ENCODE data around the gene LBX1.

The LBX1 gene, protein sequence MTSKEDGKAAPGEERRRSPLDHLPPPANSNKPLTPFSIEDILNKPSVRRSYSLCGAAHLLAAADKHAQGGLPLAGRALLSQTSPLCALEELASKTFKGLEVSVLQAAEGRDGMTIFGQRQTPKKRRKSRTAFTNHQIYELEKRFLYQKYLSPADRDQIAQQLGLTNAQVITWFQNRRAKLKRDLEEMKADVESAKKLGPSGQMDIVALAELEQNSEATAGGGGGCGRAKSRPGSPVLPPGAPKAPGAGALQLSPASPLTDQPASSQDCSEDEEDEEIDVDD

DNA sequence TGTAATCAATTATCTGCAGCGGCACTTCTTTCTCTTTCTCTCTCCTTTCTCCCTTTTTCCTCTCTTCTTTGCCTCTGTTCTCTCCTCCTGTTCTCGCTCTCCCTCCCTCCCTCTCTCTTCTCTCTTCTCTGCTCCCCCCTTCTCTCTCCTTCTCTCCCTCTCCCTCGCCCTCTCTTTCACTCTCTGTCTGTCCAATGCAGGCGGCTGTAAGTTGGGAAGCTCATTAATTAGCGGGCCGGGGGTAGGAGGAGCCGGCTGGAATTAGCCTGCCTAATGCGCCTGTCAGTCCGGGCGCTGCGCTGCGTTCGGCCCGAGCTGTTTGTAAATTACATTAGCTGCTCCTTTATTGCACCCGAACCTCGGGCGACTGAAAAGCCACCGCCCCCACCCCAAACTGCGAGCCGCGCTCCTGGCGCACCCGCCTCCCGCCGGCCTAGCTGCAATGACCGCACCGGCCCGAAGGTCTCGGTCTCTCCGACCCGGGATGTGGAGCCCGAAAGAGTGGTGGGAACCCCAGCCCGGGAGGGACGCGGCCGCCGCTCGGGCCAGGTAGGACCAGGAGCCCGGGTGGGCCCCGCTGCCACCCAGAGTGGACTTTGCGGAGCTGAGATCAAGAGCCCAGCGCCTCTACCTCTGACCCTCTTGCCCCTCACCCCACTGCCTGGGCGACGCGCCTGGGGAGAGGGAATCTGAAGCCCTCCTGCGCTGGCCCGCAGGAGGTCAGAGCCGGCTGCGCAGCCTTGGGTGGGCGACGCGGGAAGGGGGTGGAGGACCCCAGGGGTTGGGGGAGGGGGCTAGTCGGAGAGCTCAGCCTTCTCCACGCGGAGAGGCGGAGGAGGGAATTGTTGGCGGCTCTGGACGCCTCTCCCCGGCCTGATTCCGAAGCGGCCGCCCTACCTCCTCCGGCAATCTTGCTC is at the start of gene LBX1:
LBX1 (minus strand) TSS at position 198 of the 917 bp plus-strand sequence. CDS start 648 bp downstream, outside the sequence.
- TF ChIP-seq GATA3 (IDR thresholded peaks at IDR 0.05; ENCODE audit: low read depth, low read length): no peak
- no peak for TF ChIP-seq GATA2 (IDR thresholded peaks at IDR 0.05; ENCODE audit: low read depth, low read length)

DNA sequence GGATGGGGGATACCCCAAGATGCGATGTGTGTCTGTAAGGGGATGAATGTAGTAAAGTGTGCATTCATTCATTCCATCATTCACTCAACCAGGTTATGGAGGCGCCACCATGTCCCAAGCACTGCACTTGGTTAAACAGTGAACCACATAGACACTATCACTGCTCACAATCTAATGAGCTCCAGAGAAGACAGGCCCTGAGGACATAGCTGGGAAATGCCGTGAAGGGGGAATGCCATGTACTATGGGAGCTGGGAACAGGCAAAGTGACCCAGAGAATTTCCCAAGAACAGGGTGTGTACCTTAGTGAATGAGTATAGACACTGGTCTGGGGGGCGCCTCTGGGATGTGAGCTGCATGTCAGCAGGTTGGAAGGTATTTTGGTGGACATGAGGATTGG is 44.5 kb upstream of the LBX1 start:
- TF ChIP-seq GATA2 (IDR thresholded peaks at IDR 0.05; ENCODE audit: low read depth, low read length): peak; percentile 52
- TF ChIP-seq GATA3 (IDR thresholded peaks at IDR 0.05; ENCODE audit: low read depth, low read length): no peak

DNA sequence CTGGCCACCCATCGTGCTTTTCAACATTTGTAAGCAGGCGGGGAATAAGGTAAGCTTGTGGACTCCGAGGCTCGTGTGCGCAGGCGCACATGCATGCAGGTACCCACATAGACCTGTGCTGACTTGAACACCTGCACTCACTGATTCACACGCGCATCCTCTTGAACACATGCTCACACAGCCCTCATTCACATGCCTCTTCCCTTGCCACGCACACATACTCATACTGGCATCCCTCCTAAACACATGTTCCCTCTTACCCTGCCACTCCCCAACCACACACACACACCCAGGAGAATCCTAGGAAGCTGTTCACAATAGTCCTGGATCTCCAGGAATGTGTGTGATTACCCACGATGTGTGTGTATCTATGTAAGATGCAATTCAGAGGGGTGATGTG is 44.1 kb upstream of the LBX1 start:
- TF ChIP-seq GATA3 (IDR thresholded peaks at IDR 0.05; ENCODE audit: low read depth, low read length) (no peak), GATA2 (IDR thresholded peaks at IDR 0.05; ENCODE audit: low read depth, low read length) (no peak)

DNA sequence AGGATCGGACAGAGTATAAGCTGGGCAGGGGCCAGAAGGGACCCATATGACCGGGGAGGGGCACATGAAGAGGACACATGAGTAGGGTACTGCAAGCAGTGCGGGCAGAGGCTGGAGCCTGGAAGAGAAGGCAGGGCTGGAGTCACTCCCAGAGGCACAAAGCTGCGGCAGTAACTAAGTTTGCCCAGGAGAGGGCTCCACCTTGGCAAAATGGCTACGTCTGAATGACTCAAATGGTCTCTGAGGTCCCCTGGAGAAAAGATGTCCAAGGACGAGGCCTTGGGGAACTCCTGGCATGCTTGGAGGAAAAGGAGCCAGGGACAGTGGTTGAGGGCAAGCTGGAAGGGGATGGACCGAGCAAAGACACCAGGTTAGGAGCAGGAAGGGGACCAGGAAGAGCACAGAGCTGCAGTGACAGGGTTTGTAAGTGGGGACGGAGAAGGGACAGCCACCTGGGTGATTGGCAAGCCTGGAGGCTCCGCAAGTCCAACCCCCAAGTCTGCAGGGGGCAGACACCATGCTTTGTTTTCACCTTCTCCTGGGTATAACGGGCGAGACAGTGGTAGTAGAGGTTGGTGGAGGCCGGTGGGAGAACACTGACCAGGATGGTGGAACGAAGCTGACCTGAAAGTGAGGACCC is 43.1 kb upstream of the LBX1 start:
- TF ChIP-seq GATA2 (IDR thresholded peaks at IDR 0.05; ENCODE audit: low read depth, low read length) (no peak), GATA3 (IDR thresholded peaks at IDR 0.05; ENCODE audit: low read depth, low read length) (no peak)

DNA sequence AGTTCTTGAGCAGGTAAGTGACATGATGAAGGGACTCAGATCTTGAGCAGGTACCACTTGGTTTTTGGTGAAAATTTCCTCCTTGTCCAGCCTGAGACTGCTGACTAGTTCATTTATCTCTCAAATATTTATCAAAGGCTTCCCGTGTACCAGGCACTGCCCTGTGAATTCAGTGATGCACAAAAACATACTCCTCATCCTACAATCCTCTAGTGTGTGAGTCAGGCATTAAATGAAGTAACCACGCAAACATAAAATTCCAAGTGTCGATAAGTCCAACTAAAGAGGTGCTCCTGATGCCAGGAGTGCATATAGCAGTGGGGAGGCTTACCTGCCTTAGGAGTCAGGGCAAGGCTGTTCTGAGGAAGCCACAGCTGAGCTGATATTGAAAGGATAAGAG is 41.5 kb upstream of the LBX1 start:
- no peak for TF ChIP-seq GATA2 (IDR thresholded peaks at IDR 0.05; ENCODE audit: low read depth, low read length)
- TF ChIP-seq GATA3 (IDR thresholded peaks at IDR 0.05; ENCODE audit: low read depth, low read length): no peak

DNA sequence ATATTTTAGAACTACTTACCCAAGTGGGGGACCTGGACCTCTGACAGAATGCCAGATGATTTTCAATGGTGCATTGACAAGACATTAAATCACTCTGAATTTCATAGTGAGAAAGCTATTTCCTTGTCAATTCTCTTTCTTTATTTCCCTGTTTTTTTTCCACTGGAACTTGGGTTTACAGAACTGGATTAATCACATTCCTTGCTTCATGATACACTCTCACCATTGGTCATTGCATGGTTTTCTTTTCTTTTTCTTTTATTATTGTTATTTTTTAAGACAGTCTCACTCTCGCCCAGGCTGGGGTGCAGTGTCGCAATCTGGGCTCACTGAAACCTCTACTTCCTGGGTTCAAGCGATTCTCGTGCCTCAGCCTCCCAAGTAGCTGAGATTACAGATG is 38.5 kb upstream of the LBX1 start:
- no peak for TF ChIP-seq GATA3 (IDR thresholded peaks at IDR 0.05; ENCODE audit: low read depth, low read length)
- TF ChIP-seq GATA2 (IDR thresholded peaks at IDR 0.05; ENCODE audit: low read depth, low read length): no peak

DNA sequence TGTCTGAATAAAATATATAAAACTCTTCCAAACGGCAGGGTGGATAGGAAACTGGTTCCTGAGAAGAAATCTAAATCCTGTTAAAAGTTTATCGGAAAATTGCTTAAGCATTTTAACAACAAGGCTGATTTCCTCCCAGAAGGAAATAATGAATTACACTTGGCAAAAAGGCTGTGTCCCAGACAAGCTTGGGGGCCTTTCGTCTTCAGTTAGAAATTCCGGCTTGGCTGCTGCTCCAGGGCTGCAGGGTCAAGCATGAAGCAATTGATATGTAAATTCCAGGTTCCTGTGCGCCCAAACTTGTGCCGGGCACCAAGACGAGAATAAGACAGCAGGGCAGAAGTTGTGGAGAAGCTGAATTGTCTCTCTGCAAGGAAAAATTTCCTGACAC is 38.0 kb upstream of the LBX1 start:
- no peak for TF ChIP-seq GATA2 (IDR thresholded peaks at IDR 0.05; ENCODE audit: low read depth, low read length)
- no peak for TF ChIP-seq GATA3 (IDR thresholded peaks at IDR 0.05; ENCODE audit: low read depth, low read length)

DNA sequence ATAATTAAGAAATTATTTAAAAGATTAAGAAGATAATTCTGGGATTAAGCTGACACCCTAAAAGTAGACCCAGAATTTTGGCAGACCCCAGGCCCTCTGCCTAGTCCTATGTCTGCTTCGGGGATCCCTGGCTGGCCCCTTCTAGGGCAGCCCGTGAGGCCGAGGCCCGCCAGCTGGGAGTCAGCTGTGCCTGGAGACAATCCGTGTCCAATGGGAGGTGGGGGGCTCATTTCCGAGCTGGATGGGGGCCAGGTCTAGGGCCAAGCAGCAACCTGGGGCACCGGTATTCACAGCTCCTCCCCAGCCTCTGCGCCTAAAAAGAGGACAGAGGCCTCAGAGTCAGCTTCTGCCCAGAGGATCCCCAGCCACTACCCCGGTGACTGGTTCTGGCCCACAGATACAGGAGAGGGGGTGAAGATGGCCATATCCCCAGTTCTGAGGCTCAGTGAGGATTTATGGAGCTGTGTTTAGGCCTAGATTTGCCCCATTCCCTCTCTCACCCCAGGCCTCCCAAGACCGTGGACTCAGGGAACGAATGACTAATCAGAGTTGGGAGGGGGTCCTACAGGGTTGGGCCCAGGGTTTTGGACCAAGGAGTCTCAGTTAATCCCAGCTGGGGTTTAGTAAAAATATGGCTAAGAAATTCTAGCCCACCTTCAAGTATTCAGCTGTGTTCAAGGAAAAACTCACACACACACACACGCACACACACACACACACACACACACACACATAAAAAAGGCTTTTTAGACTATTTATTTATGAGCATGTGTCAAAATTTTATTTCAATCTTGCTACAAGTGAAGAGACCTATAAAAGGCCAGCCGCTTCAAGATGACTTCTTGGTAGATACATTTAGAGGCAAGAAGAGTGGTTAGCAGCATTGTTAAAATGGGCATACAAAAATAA is 37.4 kb upstream of the LBX1 start:
- TF ChIP-seq GATA3 (IDR thresholded peaks at IDR 0.05; ENCODE audit: low read depth, low read length): no peak
- TF ChIP-seq GATA2 (IDR thresholded peaks at IDR 0.05; ENCODE audit: low read depth, low read length): no peak

DNA sequence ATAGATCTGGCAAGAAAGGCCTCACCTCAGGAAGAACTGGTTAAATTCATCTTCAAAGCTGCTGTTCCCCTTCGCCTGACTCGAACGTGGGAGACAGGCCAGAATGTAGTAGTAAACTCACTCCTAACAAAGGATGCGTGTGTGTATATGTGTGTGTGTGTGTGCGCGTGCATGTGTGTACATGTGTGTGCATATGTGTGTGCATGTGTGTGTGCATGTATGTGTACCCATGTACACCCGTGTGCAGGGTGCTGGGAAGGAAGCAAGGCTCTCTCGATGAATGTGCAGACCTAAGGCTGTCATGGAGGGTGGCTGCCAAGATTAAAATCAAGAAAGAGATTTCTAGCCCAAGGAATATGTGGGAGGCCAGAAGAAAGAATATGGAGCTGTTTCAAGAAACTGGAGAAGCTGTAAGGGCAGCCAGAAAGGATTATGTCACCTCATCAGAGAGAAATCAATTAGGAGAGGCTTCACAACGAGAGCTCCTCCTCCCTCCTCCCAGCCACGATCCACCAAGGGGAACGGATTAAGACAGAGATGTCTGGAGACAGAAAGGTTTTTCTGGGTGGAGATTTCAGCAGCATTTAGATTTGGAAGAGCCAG is 34.0 kb upstream of the LBX1 start:
- TF ChIP-seq GATA3 (IDR thresholded peaks at IDR 0.05; ENCODE audit: low read depth, low read length) (no peak), GATA2 (IDR thresholded peaks at IDR 0.05; ENCODE audit: low read depth, low read length) (no peak)

DNA sequence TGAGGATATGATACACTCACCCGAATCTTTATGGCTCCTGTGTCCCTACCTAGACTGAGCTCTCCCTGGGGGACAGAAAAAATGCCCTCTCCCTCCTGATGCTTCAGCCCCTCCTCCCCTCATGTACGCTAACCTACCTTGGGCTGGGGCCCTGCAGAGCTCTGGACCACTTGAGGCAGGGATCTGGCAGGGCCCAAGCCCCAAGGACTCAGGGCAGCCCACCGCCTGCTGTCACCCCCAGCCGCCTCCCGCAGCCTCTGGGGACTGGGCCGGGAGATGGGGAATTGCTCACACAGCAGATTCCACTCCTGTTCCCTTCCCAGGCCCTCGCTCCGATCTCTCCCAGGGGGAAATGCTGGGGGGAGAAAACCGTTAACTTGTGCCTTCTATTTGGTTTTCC is 32.9 kb upstream of the LBX1 start:
- TF ChIP-seq GATA3 (IDR thresholded peaks at IDR 0.05; ENCODE audit: low read depth, low read length) (no peak), GATA2 (IDR thresholded peaks at IDR 0.05; ENCODE audit: low read depth, low read length) (no peak)

DNA sequence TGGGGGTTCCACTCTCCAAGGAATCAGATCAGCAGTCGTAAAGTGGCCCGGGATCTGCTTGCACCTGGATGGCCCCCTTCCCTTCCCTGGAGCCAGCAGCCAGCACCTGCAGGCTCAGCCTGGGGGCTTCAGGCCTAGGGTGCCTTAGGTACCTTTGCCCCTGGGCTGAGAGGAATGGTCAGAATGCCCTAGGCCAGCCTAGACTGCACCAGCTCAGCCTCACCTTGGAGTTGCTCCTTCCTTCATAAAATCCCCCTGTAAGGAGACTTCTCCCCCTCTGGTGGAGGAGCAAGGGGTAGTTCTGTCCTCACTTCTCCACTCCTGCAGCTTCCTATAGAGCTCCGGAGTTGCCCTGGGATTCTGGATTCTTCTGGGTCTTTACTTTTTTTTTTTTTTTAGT is 32.4 kb upstream of the LBX1 start:
- no peak for TF ChIP-seq GATA2 (IDR thresholded peaks at IDR 0.05; ENCODE audit: low read depth, low read length)
- no peak for TF ChIP-seq GATA3 (IDR thresholded peaks at IDR 0.05; ENCODE audit: low read depth, low read length)

DNA sequence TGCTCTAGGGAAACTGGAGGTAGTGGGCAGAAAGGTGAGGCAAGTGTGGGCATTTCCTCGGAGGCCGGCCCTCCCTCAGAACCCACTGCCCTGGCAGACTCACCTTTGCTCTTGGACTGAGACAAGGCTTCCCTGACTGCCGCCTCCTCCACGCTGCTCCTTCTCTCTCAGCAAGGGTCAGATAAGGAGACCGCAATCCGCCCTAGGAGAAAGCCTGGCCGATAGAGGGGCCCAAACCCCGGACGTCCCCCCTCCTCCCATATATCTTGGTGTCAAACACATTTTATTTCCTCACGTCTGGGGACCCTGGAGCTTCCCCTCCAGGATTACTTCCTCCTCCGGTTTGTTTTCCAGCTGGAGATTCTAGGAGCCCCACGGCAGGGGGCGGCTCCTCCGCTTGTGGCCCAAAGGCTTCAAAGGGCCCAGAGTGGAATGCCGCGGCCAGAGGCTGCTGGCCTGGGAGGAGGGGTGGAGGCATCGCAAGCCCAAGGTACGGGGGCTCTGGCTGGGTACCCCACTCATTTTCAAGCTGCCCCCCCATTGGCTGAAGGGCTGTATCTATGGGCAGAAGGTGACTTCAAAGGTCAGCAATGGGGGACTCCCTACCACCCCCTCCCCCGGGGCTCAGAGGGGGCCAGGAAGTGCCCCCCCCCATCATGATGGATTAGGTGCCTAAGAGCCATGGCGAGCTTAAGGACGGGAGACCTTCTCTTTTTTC is 31.7 kb upstream of the LBX1 start:
- TF ChIP-seq GATA2 (IDR thresholded peaks at IDR 0.05; ENCODE audit: low read depth, low read length) (no peak), GATA3 (IDR thresholded peaks at IDR 0.05; ENCODE audit: low read depth, low read length) (no peak)
